ENCODE data around the gene NR1H3. TPM values are rescaled to one million over a fixed set of nuclear protein-coding genes. Genes with fewer than 3 reads are reported as not detected.

NR1H3 gene
- total RNA-seq, 4 donors from 2014 or later, result 95.8 to 152 (median 123) TPM

DNA sequence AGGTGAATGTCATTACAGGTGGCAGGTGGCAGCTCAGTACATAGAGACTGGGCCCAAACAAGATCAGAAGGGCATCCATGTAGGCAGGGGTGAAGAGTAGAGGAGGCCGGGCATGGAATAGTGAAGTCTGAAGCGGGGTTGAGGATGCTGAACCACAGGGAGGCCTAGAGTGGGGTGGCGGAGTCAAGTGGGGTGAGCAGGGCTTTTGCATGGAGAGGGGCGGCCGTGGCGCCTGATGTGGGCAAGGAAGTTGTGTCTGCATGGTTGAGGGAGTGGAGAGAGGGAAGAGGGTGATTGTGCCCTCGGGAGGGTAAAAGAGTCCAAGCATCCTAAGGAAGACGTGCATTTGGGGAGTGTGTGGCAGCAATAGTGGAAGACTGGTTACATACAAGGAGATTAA, 28.6 kb upstream of the NR1H3 start:
- DNase-seq, result no peak
- Histone ChIP-seq H3K9me3 (no peaks in the 10 kb centered on the region), H3K4me3 (no peak overlapping the region), H3K27ac (no peak overlapping the region), H3K4me1 (peaks cover 0 to 9% (median 0%) of the 10 kb centered on the region in 4 donors), H3K36me3 (peaks cover 0 to 11% (median 0%) of the 10 kb centered on the region in 3 donors), H3K27me3 (no peaks in the 10 kb centered on the region)
- TF ChIP-seq, protein P1, sequence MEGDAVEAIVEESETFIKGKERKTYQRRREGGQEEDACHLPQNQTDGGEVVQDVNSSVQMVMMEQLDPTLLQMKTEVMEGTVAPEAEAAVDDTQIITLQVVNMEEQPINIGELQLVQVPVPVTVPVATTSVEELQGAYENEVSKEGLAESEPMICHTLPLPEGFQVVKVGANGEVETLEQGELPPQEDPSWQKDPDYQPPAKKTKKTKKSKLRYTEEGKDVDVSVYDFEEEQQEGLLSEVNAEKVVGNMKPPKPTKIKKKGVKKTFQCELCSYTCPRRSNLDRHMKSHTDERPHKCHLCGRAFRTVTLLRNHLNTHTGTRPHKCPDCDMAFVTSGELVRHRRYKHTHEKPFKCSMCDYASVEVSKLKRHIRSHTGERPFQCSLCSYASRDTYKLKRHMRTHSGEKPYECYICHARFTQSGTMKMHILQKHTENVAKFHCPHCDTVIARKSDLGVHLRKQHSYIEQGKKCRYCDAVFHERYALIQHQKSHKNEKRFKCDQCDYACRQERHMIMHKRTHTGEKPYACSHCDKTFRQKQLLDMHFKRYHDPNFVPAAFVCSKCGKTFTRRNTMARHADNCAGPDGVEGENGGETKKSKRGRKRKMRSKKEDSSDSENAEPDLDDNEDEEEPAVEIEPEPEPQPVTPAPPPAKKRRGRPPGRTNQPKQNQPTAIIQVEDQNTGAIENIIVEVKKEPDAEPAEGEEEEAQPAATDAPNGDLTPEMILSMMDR (IDR thresholded peaks at IDR 0.05), result no peak
- TF ChIP-seq POLR2A (IDR thresholded peaks at IDR 0.05), result no peak

DNA sequence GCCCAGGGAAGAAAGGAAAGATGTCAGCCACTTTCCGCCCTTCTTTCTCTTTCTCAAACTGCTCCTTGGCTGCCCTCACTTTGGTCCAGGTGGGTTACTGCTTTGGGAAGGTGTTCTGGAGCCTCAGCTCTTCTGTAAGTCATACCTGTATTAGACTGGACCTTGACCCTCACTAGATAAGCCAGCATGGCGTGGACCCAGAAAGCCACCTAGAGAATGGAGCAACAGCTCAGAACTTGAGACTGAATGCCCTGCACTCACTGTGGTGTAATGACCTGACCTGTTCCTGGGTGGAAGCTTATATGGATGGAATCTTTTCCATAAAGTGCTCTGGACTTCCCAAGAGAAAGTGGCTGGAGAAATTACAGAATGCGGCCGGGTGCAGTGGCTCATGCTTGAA, 24.7 kb upstream of the NR1H3 start:
- Histone ChIP-seq H3K27ac (no peak overlapping the region), H3K4me3 (no peak overlapping the region), H3K27me3 (no peaks in the 10 kb centered on the region), H3K4me1 (peaks cover 0 to 9% (median 0%) of the 10 kb centered on the region in 4 donors), H3K36me3 (peaks cover 0 to 8% (median 0%) of the 10 kb centered on the region in 3 donors), H3K9me3 (no peaks in the 10 kb centered on the region)
- DNase-seq, result peak in 1 of 3 donors; percentile 73
- TF ChIP-seq POLR2A (IDR thresholded peaks at IDR 0.05), result no peak
- TF ChIP-seq, protein P1 (IDR thresholded peaks at IDR 0.05), result no peak

DNA sequence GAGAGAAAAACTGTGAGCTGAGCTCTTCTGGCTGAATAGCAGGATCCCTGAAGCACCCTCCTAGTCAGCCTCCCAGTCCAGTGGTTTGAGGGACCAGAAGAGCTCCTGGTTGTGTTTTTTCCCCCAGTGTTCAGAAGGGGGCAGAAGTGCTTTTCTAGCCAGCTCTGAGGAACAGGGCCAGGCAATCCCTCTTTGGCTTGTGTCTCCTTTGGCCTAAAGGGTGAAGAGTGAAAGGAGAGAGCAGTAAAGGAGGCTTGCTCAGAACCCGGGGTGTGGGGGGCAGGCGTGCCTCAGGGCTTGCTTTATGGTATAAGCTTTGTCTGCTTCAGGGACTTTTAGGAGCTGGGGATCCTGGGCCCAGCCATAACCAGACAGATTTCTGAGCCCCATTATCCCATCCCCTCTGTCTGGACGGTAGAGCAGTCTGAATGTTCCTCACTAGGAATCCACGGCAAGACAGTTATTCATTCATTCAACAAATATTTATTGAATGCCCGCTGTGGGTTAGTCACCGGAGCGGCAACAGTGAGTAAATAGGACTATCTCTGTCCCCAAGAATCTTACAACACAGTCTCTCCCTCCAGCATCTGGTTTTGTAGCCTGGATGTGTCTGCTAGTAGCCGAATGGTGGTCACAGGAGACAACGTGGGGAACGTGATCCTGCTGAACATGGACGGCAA, 23.7 kb upstream of the NR1H3 start:
- peak overlapping the region in 2 of 4 donors; percentile 10 to 32 for H3K27ac ChIP-seq
- no peaks in the 10 kb centered on the region for H3K9me3 ChIP-seq
- H3K36me3 ChIP-seq, result peaks cover 0 to 19% (median 0%) of the 10 kb centered on the region in 3 donors
- H3K4me1 ChIP-seq, result peaks cover 0 to 9% (median 0%) of the 10 kb centered on the region in 4 donors
- peak overlapping the region in 1 of 4 donors; percentile 16 for H3K4me3 ChIP-seq
- TF ChIP-seq, protein P1 (IDR thresholded peaks at IDR 0.05), result peak in 2 of 6 experiments; percentile 16 to 40
- no peak for TF ChIP-seq POLR2A (IDR thresholded peaks at IDR 0.05)
- H3K27me3 ChIP-seq, result no peaks in the 10 kb centered on the region
- DNase-seq, result no peak

DNA sequence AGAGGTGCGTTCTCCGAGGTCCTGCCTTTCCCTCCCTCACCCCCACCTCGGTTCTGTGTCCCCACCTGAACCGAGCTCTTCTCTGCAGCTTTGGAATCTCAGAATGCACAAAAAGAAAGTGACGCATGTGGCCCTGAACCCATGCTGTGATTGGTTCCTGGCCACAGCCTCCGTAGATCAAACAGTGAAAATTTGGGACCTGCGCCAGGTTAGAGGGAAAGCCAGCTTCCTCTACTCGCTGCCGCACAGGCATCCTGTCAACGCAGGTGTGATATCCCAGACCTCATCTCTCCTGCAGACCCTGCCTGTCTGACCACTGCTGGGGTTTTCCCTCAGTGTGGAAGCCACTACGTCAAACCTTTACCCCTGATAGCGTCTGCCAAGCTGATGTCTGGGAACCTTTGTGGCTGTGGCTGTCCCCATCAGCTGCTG, 23.1 kb upstream of the NR1H3 start:
- peak overlapping the region in 2 of 4 donors; percentile 10 to 32 for H3K27ac ChIP-seq
- peak in 1 of 3 donors; percentile 54 for DNase-seq
- H3K27me3 ChIP-seq, result no peaks in the 10 kb centered on the region
- H3K9me3 ChIP-seq, result no peaks in the 10 kb centered on the region
- H3K36me3 ChIP-seq, result peaks cover 0 to 24% (median 0%) of the 10 kb centered on the region in 3 donors
- TF ChIP-seq, protein P1 (IDR thresholded peaks at IDR 0.05), result no peak
- TF ChIP-seq POLR2A (IDR thresholded peaks at IDR 0.05), result no peak
- H3K4me1 ChIP-seq, result peaks cover 0 to 9% (median 0%) of the 10 kb centered on the region in 4 donors
- peak overlapping the region in 1 of 4 donors; percentile 16 for H3K4me3 ChIP-seq

DNA sequence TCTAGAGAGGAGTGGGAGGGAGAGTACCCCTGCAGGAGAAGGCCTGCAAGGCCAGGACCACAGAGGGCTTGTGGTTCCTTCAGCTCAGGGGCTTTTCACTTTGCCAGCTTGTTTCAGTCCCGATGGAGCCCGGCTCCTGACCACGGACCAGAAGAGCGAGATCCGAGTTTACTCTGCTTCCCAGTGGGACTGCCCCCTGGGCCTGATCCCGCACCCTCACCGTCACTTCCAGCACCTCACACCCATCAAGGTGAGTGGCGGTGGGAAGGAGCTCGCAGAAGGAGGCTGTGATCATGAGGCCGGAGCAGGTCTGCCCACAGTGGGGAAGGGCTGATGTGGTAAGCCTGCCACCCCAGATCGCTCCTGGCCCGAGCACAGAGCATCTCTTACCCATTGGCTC, 22.6 kb upstream of the NR1H3 start:
- TF ChIP-seq, protein P1 (IDR thresholded peaks at IDR 0.05), result no peak
- no peak for TF ChIP-seq POLR2A (IDR thresholded peaks at IDR 0.05)
- H3K27me3 ChIP-seq, result no peaks in the 10 kb centered on the region
- H3K4me3 ChIP-seq, result no peak overlapping the region
- H3K27ac ChIP-seq, result peak overlapping the region in 1 of 4 donors; percentile 10
- H3K36me3 ChIP-seq, result peaks cover 0 to 29% (median 0%) of the 10 kb centered on the region in 3 donors
- H3K9me3 ChIP-seq, result no peaks in the 10 kb centered on the region
- peaks cover 0 to 9% (median 0%) of the 10 kb centered on the region in 4 donors for H3K4me1 ChIP-seq
- no peak for DNase-seq

Measured in Peyer's patch (tissue), 4 donors.